ENCODE measurements around the gene ACVR1B.

Gene ACVR1B

GRCh38 chr12:51974646-51975045 lies 23.1 kb downstream of the ACVR1B start:
- H3K9me3 ChIP-seq (ENCODE audit: control insufficient read depth, low read length): no peaks in the 10 kb centered on the region
- DNase-seq: no peak
- WGBS: 72% methylated on average over 2 of the region's 2 CpGs
- H2BK12ac ChIP-seq (ENCODE audit: low read length in 2 of 2): no peak overlapping the region
- H2BK15ac ChIP-seq (ENCODE audit: low read depth, poor library complexity, severe bottlenecking): peak overlapping the region; percentile 92
- H2AK5ac ChIP-seq (ENCODE audit: low read length, severe bottlenecking): no peak overlapping the region
- H4K8ac ChIP-seq (ENCODE audit: low read length): no peak overlapping the region
- peaks cover 39% of the 10 kb centered on the region for H3K4me1 ChIP-seq (ENCODE audit: control insufficient read depth, insufficient read depth, low read depth, low read length)
- no peak overlapping the region for H2BK5ac ChIP-seq (ENCODE audit: low read depth, low read length, poor library complexity, severe bottlenecking)
- no peaks in the 10 kb centered on the region for H3K27me3 ChIP-seq (ENCODE audit: control insufficient read depth in 1 of 2, insufficient read depth in 1 of 2, low read length in 2 of 2)
- peaks cover 19% of the 10 kb centered on the region for H3K79me1 ChIP-seq (replicated peaks; ENCODE audit: low read length, poor library complexity, severe bottlenecking)
- H3K14ac ChIP-seq (ENCODE audit: low read length in 2 of 2): no peak overlapping the region
- H3K18ac ChIP-seq (ENCODE audit: low read depth in 1 of 2, low read length in 2 of 2): no peak overlapping the region
- no peak overlapping the region for H3K4me2 ChIP-seq (ENCODE audit: low read length, poor library complexity, severe bottlenecking)
- no peak overlapping the region for H2AFZ ChIP-seq (ENCODE audit: low read depth, low read length)
- H3K36me3 ChIP-seq (ENCODE audit: control insufficient read depth in 1 of 2, insufficient read depth in 2 of 2, low read depth in 1 of 2, low read length in 2 of 2): peaks cover 9 to 33% of the 10 kb centered on the region in 2 experiments
- no peak overlapping the region for H4K91ac ChIP-seq (ENCODE audit: low read length)
- no peak overlapping the region for H3K27ac ChIP-seq (ENCODE audit: low read length, poor library complexity, severe bottlenecking)
- H3K9ac ChIP-seq (ENCODE audit: low read length): no peak overlapping the region
- H2BK120ac ChIP-seq (ENCODE audit: low read depth, low read length): no peak overlapping the region
- H3K4ac ChIP-seq (ENCODE audit: low read depth in 1 of 2, low read length in 2 of 2): no peak overlapping the region
- H3K4me3 ChIP-seq (ENCODE audit: insufficient read depth in 1 of 2, low read depth in 1 of 2, low read length in 2 of 2): no peak overlapping the region
- no peak overlapping the region for H3K23ac ChIP-seq (ENCODE audit: low read length in 2 of 2)

GRCh38 chr12:51975196-51975595 lies 23.7 kb downstream of the ACVR1B start:
- DNase-seq: no peak
- Histone ChIP-seq H4K91ac (ENCODE audit: low read length) (peak overlapping the region; percentile 23), H2AFZ (ENCODE audit: low read depth, low read length) (no peak overlapping the region), H3K4ac (ENCODE audit: low read depth in 1 of 2, low read length in 2 of 2) (peak overlapping the region in 1 of 2 experiments; percentile 9), H2AK5ac (ENCODE audit: low read length, severe bottlenecking) (peak overlapping the region; percentile 95), H3K27me3 (ENCODE audit: control insufficient read depth in 1 of 2, insufficient read depth in 1 of 2, low read length in 2 of 2) (no peaks in the 10 kb centered on the region), H3K9ac (ENCODE audit: low read length) (no peak overlapping the region), H3K14ac (ENCODE audit: low read length in 2 of 2) (no peak overlapping the region), H2BK12ac (ENCODE audit: low read length in 2 of 2) (peak overlapping the region; percentile 25 to 29), H2BK15ac (ENCODE audit: low read depth, poor library complexity, severe bottlenecking) (peak overlapping the region; percentile 71), H3K9me3 (ENCODE audit: control insufficient read depth, low read length) (no peaks in the 10 kb centered on the region), H3K23ac (ENCODE audit: low read length in 2 of 2) (no peak overlapping the region), H3K4me3 (ENCODE audit: insufficient read depth in 1 of 2, low read depth in 1 of 2, low read length in 2 of 2) (no peak overlapping the region), H3K79me1 (replicated peaks; ENCODE audit: low read length, poor library complexity, severe bottlenecking) (peaks cover 20% of the 10 kb centered on the region), H3K4me2 (ENCODE audit: low read length, poor library complexity, severe bottlenecking) (no peak overlapping the region), H3K36me3 (ENCODE audit: control insufficient read depth in 1 of 2, insufficient read depth in 2 of 2, low read depth in 1 of 2, low read length in 2 of 2) (peaks cover 9 to 33% of the 10 kb centered on the region in 2 experiments), H2BK5ac (ENCODE audit: low read depth, low read length, poor library complexity, severe bottlenecking) (no peak overlapping the region), H3K18ac (ENCODE audit: low read depth in 1 of 2, low read length in 2 of 2) (peak overlapping the region in 1 of 2 experiments; percentile 28), H3K27ac (ENCODE audit: low read length, poor library complexity, severe bottlenecking) (no peak overlapping the region), H4K8ac (ENCODE audit: low read length) (no peak overlapping the region), H3K4me1 (ENCODE audit: control insufficient read depth, insufficient read depth, low read depth, low read length) (peaks cover 37% of the 10 kb centered on the region), H2BK120ac (ENCODE audit: low read depth, low read length) (no peak overlapping the region)
- WGBS: 90% methylated on average over 8 of the region's 8 CpGs

DNA sequence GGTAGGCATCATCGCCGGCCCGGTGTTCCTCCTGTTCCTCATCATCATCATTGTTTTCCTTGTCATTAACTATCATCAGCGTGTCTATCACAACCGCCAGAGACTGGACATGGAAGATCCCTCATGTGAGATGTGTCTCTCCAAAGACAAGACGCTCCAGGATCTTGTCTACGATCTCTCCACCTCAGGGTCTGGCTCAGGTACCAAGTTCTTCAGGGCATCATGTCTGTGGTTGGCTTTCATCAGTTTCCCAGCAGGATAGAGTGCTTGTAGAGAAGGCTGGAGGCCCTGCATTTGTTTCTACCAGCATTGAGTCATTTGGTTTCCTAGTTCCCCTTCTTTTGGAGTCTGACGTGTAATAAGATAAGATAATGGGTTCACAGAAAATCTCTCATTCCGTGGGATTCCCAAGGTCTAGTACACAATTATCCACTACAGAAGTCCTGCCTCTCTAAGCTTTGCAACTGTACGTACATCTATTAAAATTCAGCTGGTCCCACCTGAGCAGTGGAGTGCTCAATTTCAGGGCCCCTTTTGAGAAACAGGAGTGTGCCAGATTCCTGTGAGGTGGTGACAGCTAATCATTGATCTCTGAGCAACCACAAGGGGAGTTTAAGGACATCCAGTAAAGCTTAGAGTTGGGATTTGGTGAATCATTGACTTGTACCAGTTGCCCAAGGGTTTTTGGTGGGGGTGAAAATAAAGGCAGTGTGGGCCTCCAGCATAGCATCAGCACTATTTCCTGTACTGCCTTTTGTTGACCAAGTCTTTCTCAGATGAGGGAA lies 25.1 kb downstream of the ACVR1B start:
- no peak overlapping the region for H2BK12ac ChIP-seq (ENCODE audit: low read length in 2 of 2)

GRCh38 chr12:51977320-51977753 lies 25.8 kb downstream of the ACVR1B start:
- H2BK120ac ChIP-seq (ENCODE audit: low read depth, low read length): no peak overlapping the region
- H4K91ac ChIP-seq (ENCODE audit: low read length): no peak overlapping the region
- H3K27ac ChIP-seq (ENCODE audit: low read length, poor library complexity, severe bottlenecking): peak overlapping the region; percentile 85
- no peak overlapping the region for H2BK15ac ChIP-seq (ENCODE audit: low read depth, poor library complexity, severe bottlenecking)
- no peak overlapping the region for H3K23ac ChIP-seq (ENCODE audit: low read length in 2 of 2)
- no peak overlapping the region for H3K4me3 ChIP-seq (ENCODE audit: insufficient read depth in 1 of 2, low read depth in 1 of 2, low read length in 2 of 2)
- H2BK12ac ChIP-seq (ENCODE audit: low read length in 2 of 2): no peak overlapping the region
- no peak overlapping the region for H3K4ac ChIP-seq (ENCODE audit: low read depth in 1 of 2, low read length in 2 of 2)
- no peak overlapping the region for H3K9ac ChIP-seq (ENCODE audit: low read length)
- H3K79me1 ChIP-seq (replicated peaks; ENCODE audit: low read length, poor library complexity, severe bottlenecking): peaks cover 23% of the 10 kb centered on the region
- H3K4me1 ChIP-seq (ENCODE audit: control insufficient read depth, insufficient read depth, low read depth, low read length): peaks cover 34% of the 10 kb centered on the region
- no peak overlapping the region for H3K18ac ChIP-seq (ENCODE audit: low read depth in 1 of 2, low read length in 2 of 2)
- H3K36me3 ChIP-seq (ENCODE audit: control insufficient read depth in 1 of 2, insufficient read depth in 2 of 2, low read depth in 1 of 2, low read length in 2 of 2): peaks cover 18 to 52% of the 10 kb centered on the region in 2 experiments
- no peaks in the 10 kb centered on the region for H3K9me3 ChIP-seq (ENCODE audit: control insufficient read depth, low read length)
- H2BK5ac ChIP-seq (ENCODE audit: low read depth, low read length, poor library complexity, severe bottlenecking): peak overlapping the region; percentile 82
- DNase-seq: no peak
- H2AFZ ChIP-seq (ENCODE audit: low read depth, low read length): no peak overlapping the region
- H2AK5ac ChIP-seq (ENCODE audit: low read length, severe bottlenecking): peak overlapping the region; percentile 78
- over 99% methylated on average over 5 of the region's 8 CpGs for WGBS
- no peak overlapping the region for H4K8ac ChIP-seq (ENCODE audit: low read length)
- H3K4me2 ChIP-seq (ENCODE audit: low read length, poor library complexity, severe bottlenecking): no peak overlapping the region
- no peak overlapping the region for H3K14ac ChIP-seq (ENCODE audit: low read length in 2 of 2)
- H3K27me3 ChIP-seq (ENCODE audit: control insufficient read depth in 1 of 2, insufficient read depth in 1 of 2, low read length in 2 of 2): no peaks in the 10 kb centered on the region

More for the DNA sequence above, 25.1 kb downstream of the ACVR1B start:
- Histone ChIP-seq H3K18ac (ENCODE audit: low read depth in 1 of 2, low read length in 2 of 2) (no peak overlapping the region), H3K23ac (ENCODE audit: low read length in 2 of 2) (no peak overlapping the region), H3K4ac (ENCODE audit: low read depth in 1 of 2, low read length in 2 of 2) (no peak overlapping the region), H2AFZ (ENCODE audit: low read depth, low read length) (no peak overlapping the region), H3K4me1 (ENCODE audit: control insufficient read depth, insufficient read depth, low read depth, low read length) (peaks cover 33% of the 10 kb centered on the region), H3K14ac (ENCODE audit: low read length in 2 of 2) (no peak overlapping the region), H3K4me3 (ENCODE audit: insufficient read depth in 1 of 2, low read depth in 1 of 2, low read length in 2 of 2) (no peak overlapping the region), H3K36me3 (ENCODE audit: control insufficient read depth in 1 of 2, insufficient read depth in 2 of 2, low read depth in 1 of 2, low read length in 2 of 2) (peaks cover 13 to 45% of the 10 kb centered on the region in 2 experiments), H2BK5ac (ENCODE audit: low read depth, low read length, poor library complexity, severe bottlenecking) (no peak overlapping the region), H4K91ac (ENCODE audit: low read length) (no peak overlapping the region), H2BK120ac (ENCODE audit: low read depth, low read length) (no peak overlapping the region), H3K9ac (ENCODE audit: low read length) (no peak overlapping the region), H4K8ac (ENCODE audit: low read length) (no peak overlapping the region), H2BK15ac (ENCODE audit: low read depth, poor library complexity, severe bottlenecking) (no peak overlapping the region), H2AK5ac (ENCODE audit: low read length, severe bottlenecking) (no peak overlapping the region), H3K27me3 (ENCODE audit: control insufficient read depth in 1 of 2, insufficient read depth in 1 of 2, low read length in 2 of 2) (no peaks in the 10 kb centered on the region), H3K9me3 (ENCODE audit: control insufficient read depth, low read length) (no peaks in the 10 kb centered on the region), H3K27ac (ENCODE audit: low read length, poor library complexity, severe bottlenecking) (peak overlapping the region; percentile 85), H3K4me2 (ENCODE audit: low read length, poor library complexity, severe bottlenecking) (no peak overlapping the region), H3K79me1 (replicated peaks; ENCODE audit: low read length, poor library complexity, severe bottlenecking) (peaks cover 23% of the 10 kb centered on the region)
- WGBS: 93% methylated on average over 10 of the region's 10 CpGs
- DNase-seq: peak; percentile 73

Data from mesenchymal stem cell (in vitro differentiated cells and primary cell).